ENCODE results near the gene TMEM39A. TPM values are rescaled to one million over a fixed set of nuclear protein-coding genes. Genes with fewer than 3 reads are reported as not detected.

Gene TMEM39A
- total RNA-seq, 1 experiment from 2014 or later: 87.1 TPM

- Mint-ChIP-seq H3K4me3 (ENCODE audit: unreplicated experiment) (no peak overlapping the region), H3K4me1 (ENCODE audit: insufficient read depth, unreplicated experiment) (peaks cover 6% of the 10 kb centered on the region), H3K27ac (ENCODE audit: low read depth, unreplicated experiment) (no peak overlapping the region), H3K36me3 (ENCODE audit: insufficient read depth, unreplicated experiment) (peaks cover 5% of the 10 kb centered on the region), H3K9me3 (ENCODE audit: unreplicated experiment) (no peaks in the 10 kb centered on the region), H3K27me3 (ENCODE audit: insufficient read depth, unreplicated experiment) (no peaks in the 10 kb centered on the region)
- intact Hi-C loops (cut with micrococcal nuclease): no loop called here
- DNase-seq (ENCODE audit: unreplicated experiment): peak; percentile 23
- ChIA-PET POLR2A (no interaction called here), CTCF (interaction anchor here (1.4 kb wide), 1 partner anchor 11 kb away, joined by 3 read pairs; no protein-coding TSS in a partner anchor)
- TF ChIP-seq CTCF (IDR thresholded peaks at IDR 0.05; ENCODE audit: unreplicated experiment): no peak
- BruUV-seq (replicated peaks): no TSS peak
Observed at GRCh38 chr3:119380697-119381096, 82.7 kb downstream of the TMEM39A start.

Other genes with a start within 250 kb of the TMEM39A start
- 18.3 and 20.4 TPM in 2 replicates for gene B4GALT4, start 222.7 kb downstream of the TMEM39A start, total RNA-seq (2022)
- 4.4 and 4.7 TPM in 2 replicates for gene ARHGAP31, start 169.2 kb downstream of the TMEM39A start, total RNA-seq (2022)
- 22.5 and 25.2 TPM in 2 replicates for gene POGLUT1, start 5.3 kb upstream of the TMEM39A start, total RNA-seq (2022)
- gene TIMMDC1, start 34.9 kb upstream of the TMEM39A start, total RNA-seq (2022): 108 and 113 TPM in 2 replicates
- gene CD80, start 96.0 kb upstream of the TMEM39A start, total RNA-seq (2022): not detected in 2 replicates
- gene ADPRH, start 115.9 kb upstream of the TMEM39A start, total RNA-seq (2022): not detected in 2 replicates
- not detected in 2 replicates for gene PLA1A, start 134.3 kb upstream of the TMEM39A start, total RNA-seq (2022)
- gene POPDC2, start 197.0 kb upstream of the TMEM39A start, total RNA-seq (2022): 0.91 and 0.93 TPM in 2 replicates
- 47.9 and 55.4 TPM in 2 replicates for gene COX17, start 213.8 kb upstream of the TMEM39A start, total RNA-seq (2022)
- gene CFAP91, start 239.4 kb upstream of the TMEM39A start, total RNA-seq (2022): not detected in 2 replicates